Activated CD8-positive, alpha-beta memory T cell treated with anti-CD3 and anti-CD28 coated beads for 48 hours (primary cell): ENCODE data around the gene GALNT14.

Experiments
- DNase-seq, 3 experiments: peaks; one replicate each; pipeline ENCODE4 v3.0.0-alpha.2; 2020; ENCODE audit warnings: low read depth in 2 of 3, low spot score in 2 of 3

Gene GALNT14

GRCh38 chr2:30949435-30949834, 188.8 kb downstream of the GALNT14 start:
- no peak for DNase-seq

GRCh38 chr2:30948857-30949256, 189.4 kb downstream of the GALNT14 start:
- no peak for DNase-seq

GRCh38 chr2:30948130-30948529, 190.1 kb downstream of the GALNT14 start:
- DNase-seq = no peak

GRCh38 chr2:30947686-30948085, 190.6 kb downstream of the GALNT14 start:
- no peak for DNase-seq

- no peak for DNase-seq
These were observed 195.8 kb downstream of the GALNT14 start for GRCh38 chr2:30942419-30942818.

GRCh38 chr2:30940839-30941238, 197.4 kb downstream of the GALNT14 start:
- no peak for DNase-seq

GRCh38 chr2:30939364-30939763, 198.9 kb downstream of the GALNT14 start:
- DNase-seq = no peak

- DNase-seq = no peak
These were observed 200.0 kb downstream of the GALNT14 start for GRCh38 chr2:30938196-30938595.

GRCh38 chr2:30936977-30937376, 201.3 kb downstream of the GALNT14 start:
- DNase-seq = no peak

GRCh38 chr2:30935795-30936194, 202.4 kb downstream of the GALNT14 start:
- DNase-seq = no peak

- no peak for DNase-seq
These were observed 204.2 kb downstream of the GALNT14 start for GRCh38 chr2:30934066-30934465.

- no peak for DNase-seq
These were observed 204.7 kb downstream of the GALNT14 start for GRCh38 chr2:30933496-30933895.

GRCh38 chr2:30932870-30933269, 205.4 kb downstream of the GALNT14 start:
- peak in 1 of 3 experiments; percentile 11 for DNase-seq

- DNase-seq = no peak
These were observed 206.3 kb downstream of the GALNT14 start for GRCh38 chr2:30931841-30932407.

GRCh38 chr2:30930716-30931115, 207.5 kb downstream of the GALNT14 start:
- DNase-seq = no peak

- no peak for DNase-seq
These were observed 210.7 kb downstream of the GALNT14 start for GRCh38 chr2:30927465-30928075.

GRCh38 chr2:30926606-30927005, 211.6 kb downstream of the GALNT14 start:
- DNase-seq = no peak

- no peak for DNase-seq
These were observed 214.6 kb downstream of the GALNT14 start for GRCh38 chr2:30923623-30924022.

GRCh38 chr2:30920511-30920910, 217.7 kb downstream of the GALNT14 start:
- no peak for DNase-seq

GRCh38 chr2:30915486-30915885, 222.8 kb downstream of the GALNT14 start:
- no peak for DNase-seq

- no peak for DNase-seq
These were observed 223.8 kb downstream of the GALNT14 start for GRCh38 chr2:30914456-30914855.

GRCh38 chr2:30912056-30912455, 226.2 kb downstream of the GALNT14 start:
- DNase-seq = no peak

GRCh38 chr2:30911327-30911726, 226.9 kb downstream of the GALNT14 start:
- no peak for DNase-seq
